ENCODE results near the gene PLEK. TPM values are rescaled to one million over a fixed set of nuclear protein-coding genes. Genes with fewer than 3 reads are reported as not detected.

Gene PLEK
- total and polyA plus RNA-seq, 2 donors (not counting 3 experiments of a cell fraction or from before 2014, with no cell fraction given): 0.03 to 0.11 TPM

DNA sequence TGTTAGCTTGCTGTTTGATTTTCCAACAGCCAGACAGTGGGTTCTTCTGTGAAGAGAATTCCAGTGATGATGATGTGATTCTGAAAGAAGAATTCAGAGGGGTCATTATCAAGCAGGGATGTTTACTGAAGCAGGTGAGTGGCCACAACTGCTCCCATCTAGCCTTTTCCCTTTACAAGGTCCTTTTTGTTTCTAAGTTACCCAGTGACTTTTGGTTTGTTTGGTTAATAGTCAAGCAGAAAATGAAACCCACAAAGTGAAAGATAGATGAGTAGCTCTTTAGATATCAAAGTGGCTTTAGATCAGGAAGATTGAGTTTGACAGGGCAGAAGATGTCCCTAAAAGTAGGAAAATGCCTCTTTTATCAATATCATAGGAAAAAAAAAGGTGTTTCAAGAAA lies 23.3 kb downstream of the PLEK start:
- no TSS peak for BruUV-seq (replicated peaks)
- no peaks in the 10 kb centered on the region for H3K79me2 ChIP-seq (ENCODE audit: control insufficient read depth, insufficient read depth, low read length)
- no peak overlapping the region for H3K4me2 ChIP-seq (ENCODE audit: insufficient read depth, low read length)
- no peaks in the 10 kb centered on the region for H4K20me1 ChIP-seq (replicated peaks; ENCODE audit: control insufficient read depth, extremely low read depth, insufficient read depth, low read length)
- DNase-seq (ENCODE audit: low read depth, low spot score): no peak
- H3K9ac ChIP-seq (replicated peaks; ENCODE audit: extremely low read depth, insufficient read depth, low read length): no peak overlapping the region
- no peak overlapping the region for H2AFZ ChIP-seq (ENCODE audit: low read depth, low read length)
- CTCF ChIA-PET: no interaction called here
- POLR2A ChIA-PET: no interaction called here
- H3K9me1 ChIP-seq (replicated peaks; ENCODE audit: control insufficient read depth, extremely low read depth, insufficient read depth, low read length): no peaks in the 10 kb centered on the region
- TF ChIP-seq, protein P1, sequence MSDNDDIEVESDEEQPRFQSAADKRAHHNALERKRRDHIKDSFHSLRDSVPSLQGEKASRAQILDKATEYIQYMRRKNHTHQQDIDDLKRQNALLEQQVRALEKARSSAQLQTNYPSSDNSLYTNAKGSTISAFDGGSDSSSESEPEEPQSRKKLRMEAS (IDR thresholded peaks at IDR 0.05; ENCODE audit: insufficient read depth, insufficient read length): no peak
- no peak for TF ChIP-seq FOS (IDR thresholded peaks at IDR 0.05; ENCODE audit: borderline replicate concordance, insufficient read depth, low read length)
- TF ChIP-seq JUN (IDR thresholded peaks at IDR 0.05; ENCODE audit: borderline replicate concordance, insufficient read depth, insufficient read length, low read depth): no peak
- TF ChIP-seq GATA2 (IDR thresholded peaks at IDR 0.05; ENCODE audit: insufficient read depth, insufficient read length, low read depth, low read length): no peak
- TF ChIP-seq CTCF (IDR thresholded peaks at IDR 0.05; ENCODE audit: extremely low read depth in 1 of 2, insufficient read depth in 1 of 2, low read depth in 1 of 2, low read length in 2 of 2): no peak
- no peak for TF ChIP-seq MYC (IDR thresholded peaks at IDR 0.05; ENCODE audit: low read depth, low read length)
- TF ChIP-seq POLR2A (IDR thresholded peaks at IDR 0.05; ENCODE audit: low read depth, low read length): no peak
- no peak for TF ChIP-seq EZH2 (IDR thresholded peaks at IDR 0.05; ENCODE audit: borderline replicate concordance, low read depth, low read length, severe bottlenecking)
- TF ChIP-seq POLR2AphosphoS5 (IDR thresholded peaks at IDR 0.05; ENCODE audit: insufficient read depth, low read depth, low read length): no peak
- dilution Hi-C loops (cut with MboI; ENCODE audit: extremely low pct_ligation_motif_present, low sequenced_read_pairs): no loop called here
- intact Hi-C loops (cut with micrococcal nuclease): no loop called here
- peaks cover 13 to 37% of the 10 kb centered on the region in 2 experiments for H3K27me3 ChIP-seq (ENCODE audit: control insufficient read depth in 2 of 2, insufficient read depth in 2 of 2, low read length in 2 of 2)
- no peaks in the 10 kb centered on the region for H3K36me3 ChIP-seq (ENCODE audit: control insufficient read depth in 2 of 2, extremely low read depth in 1 of 2, insufficient read depth in 2 of 2, low read length in 2 of 2)
- H3K9me3 ChIP-seq (replicated peaks; ENCODE audit: control insufficient read depth, insufficient read depth, low read length): no peaks in the 10 kb centered on the region
- H3K4me1 ChIP-seq (ENCODE audit: control insufficient read depth, extremely low read depth, insufficient read depth, low read length): no peaks in the 10 kb centered on the region
- no peak overlapping the region for H3K4me3 ChIP-seq (replicated peaks in 1 of 3; ENCODE audit: insufficient read depth in 1 of 3, low read depth in 1 of 3, low read length in 3 of 3)
- FAIRE-seq: no peak
- H3K27ac ChIP-seq (ENCODE audit: insufficient read depth, low read depth, low read length): no peak overlapping the region
